ENCODE results near the gene SMAD6. TPM values are rescaled to one million over a fixed set of nuclear protein-coding genes. Genes with fewer than 3 reads are reported as not detected.
A peak's percentile ranks its signal among the peaks of the same experiment; 100 is the strongest.

Gene SMAD6
- total RNA-seq, 1 donor from 2014 or later: 8.9 TPM

DNA sequence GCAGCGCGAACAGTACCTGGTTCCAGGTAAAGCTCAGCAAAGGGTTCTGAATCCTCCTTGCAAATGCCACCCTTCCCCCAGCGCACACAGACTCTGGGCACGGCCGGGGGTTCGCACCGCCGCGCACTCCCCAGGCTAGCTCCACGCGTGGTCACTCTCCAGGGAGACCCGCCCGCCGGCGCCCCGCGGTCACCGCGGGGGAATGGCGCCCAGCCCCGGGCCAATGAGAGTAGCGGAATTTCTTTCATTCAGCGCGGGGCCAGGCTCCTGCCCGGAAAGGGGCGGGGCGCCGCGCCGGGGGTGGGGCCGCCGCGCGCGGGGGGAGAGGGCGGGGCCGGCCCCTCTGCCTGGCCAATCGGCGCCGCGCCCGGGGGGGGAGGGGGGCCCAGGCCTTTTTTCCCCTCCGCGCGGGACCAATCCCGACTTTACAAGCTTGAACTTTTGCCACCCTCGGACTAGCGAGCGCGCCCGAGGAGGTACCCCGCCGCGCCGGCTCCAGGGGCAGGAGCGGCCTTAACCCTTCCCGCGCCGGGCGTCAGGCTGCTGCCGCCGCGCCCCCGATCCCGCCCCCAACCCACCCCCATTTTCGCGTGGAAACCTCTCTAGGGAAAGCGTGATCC is 1.1 kb upstream of the SMAD6 start:
- H3K9ac ChIP-seq (ENCODE audit: low read depth in 1 of 3, low read length in 3 of 3): peak overlapping the region; percentile 13 to 87 (median 66)
- H3K36me3 ChIP-seq (ENCODE audit: control insufficient read depth in 3 of 3, insufficient read depth in 3 of 3, low read length in 3 of 3): no peaks in the 10 kb centered on the region
- H3K4me1 ChIP-seq (ENCODE audit: control insufficient read depth in 3 of 3, insufficient read depth in 3 of 3, low read length in 3 of 3): peaks cover 29 to 41% (median 33%) of the 10 kb centered on the region in 3 donors
- peak overlapping the region; percentile 62 for H3K27ac ChIP-seq (ENCODE audit: low read depth, low read length)
- no peaks in the 10 kb centered on the region for H3K9me3 ChIP-seq (ENCODE audit: control insufficient read depth in 3 of 3, low read length in 3 of 3)
- H3K4me3 ChIP-seq (ENCODE audit: low read length in 3 of 3): peak overlapping the region; percentile 74 to 96 (median 91)
- peaks cover 0 to 8% (median 0%) of the 10 kb centered on the region in 3 donors for H3K27me3 ChIP-seq (ENCODE audit: control insufficient read depth in 3 of 3, insufficient read depth in 3 of 3, low read length in 3 of 3)

DNA sequence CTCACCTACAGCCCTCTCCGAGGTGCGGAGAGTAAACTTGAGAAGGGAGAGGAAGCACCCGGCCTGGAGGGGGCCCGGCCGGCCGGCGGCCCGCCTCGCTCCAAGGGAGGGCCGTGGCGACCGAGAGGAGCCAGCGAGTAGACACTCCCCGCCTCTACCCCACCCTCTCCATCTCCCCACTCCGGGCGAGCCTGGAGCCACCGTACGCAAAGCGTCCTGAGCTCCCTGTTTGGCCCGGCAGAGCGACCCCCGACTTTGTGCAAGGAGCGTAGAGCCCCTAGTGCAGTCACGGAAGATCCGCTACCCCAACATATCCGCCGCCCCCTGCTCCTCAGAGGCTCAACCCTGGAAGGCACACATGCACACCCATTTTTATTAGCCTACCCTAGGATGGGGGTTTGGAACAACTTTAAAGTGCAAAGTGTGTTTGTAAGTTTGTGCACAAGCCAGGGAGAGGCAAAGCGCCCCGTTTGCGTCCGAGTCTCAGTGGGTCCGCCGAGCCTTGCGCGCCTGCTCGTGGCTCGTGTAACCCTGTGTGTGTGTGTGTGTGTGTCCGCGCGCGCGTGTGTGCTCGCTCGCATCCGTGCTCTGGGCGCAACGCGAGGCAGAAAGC is 508 bp upstream of the SMAD6 start:
- peak overlapping the region; percentile 63 to 87 (median 66) for H3K9ac ChIP-seq (ENCODE audit: low read depth in 1 of 3, low read length in 3 of 3)
- H3K4me1 ChIP-seq (ENCODE audit: control insufficient read depth in 3 of 3, insufficient read depth in 3 of 3, low read length in 3 of 3): peaks cover 32 to 44% (median 36%) of the 10 kb centered on the region in 3 donors

DNA sequence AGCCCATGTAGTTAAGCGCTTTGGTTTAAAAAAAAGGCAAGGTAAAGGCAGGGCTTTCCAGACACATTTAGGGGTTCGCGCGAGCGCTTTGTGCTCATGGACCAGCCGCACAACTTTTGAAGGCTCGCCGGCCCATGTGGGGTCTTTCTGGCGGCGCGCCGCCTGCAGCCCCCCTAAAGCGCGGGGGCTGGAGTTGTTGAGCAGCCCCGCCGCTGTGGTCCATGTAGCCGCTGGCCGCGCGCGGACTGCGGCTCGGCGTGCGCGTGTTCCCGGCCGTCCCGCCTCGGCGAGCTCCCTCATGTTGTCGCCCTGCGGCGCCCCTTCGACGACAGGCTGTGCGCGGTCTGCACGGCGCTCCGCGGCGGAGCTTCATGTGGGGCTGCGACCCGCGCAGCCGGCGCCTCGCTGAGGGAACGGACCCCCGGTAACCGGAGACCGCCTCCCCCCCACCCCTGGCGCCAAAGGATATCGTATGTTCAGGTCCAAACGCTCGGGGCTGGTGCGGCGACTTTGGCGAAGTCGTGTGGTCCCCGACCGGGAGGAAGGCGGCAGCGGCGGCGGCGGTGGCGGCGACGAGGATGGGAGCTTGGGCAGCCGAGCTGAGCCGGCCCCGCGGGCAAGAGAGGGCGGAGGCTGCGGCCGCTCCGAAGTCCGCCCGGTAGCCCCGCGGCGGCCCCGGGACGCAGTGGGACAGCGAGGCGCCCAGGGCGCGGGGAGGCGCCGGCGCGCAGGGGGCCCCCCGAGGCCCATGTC is 927 bp downstream of the SMAD6 start:
- Histone ChIP-seq H3K9ac (ENCODE audit: low read depth in 1 of 3, low read length in 3 of 3) (peak overlapping the region in 2 of 3 donors; percentile 53 to 87), H3K27me3 (ENCODE audit: control insufficient read depth in 3 of 3, insufficient read depth in 3 of 3, low read length in 3 of 3) (peaks cover 0 to 8% (median 0%) of the 10 kb centered on the region in 3 donors), H3K36me3 (ENCODE audit: control insufficient read depth in 3 of 3, insufficient read depth in 3 of 3, low read length in 3 of 3) (no peaks in the 10 kb centered on the region), H3K4me3 (ENCODE audit: low read length in 3 of 3) (peak overlapping the region; percentile 74 to 96 (median 80)), H3K27ac (ENCODE audit: low read depth, low read length) (peak overlapping the region; percentile 62), H3K4me1 (ENCODE audit: control insufficient read depth in 3 of 3, insufficient read depth in 3 of 3, low read length in 3 of 3) (peaks cover 38 to 51% (median 45%) of the 10 kb centered on the region in 3 donors), H3K9me3 (ENCODE audit: control insufficient read depth in 3 of 3, low read length in 3 of 3) (no peaks in the 10 kb centered on the region)

More for the DNA sequence above, 508 bp upstream of the SMAD6 start:
- Histone ChIP-seq H3K36me3 (ENCODE audit: control insufficient read depth in 3 of 3, insufficient read depth in 3 of 3, low read length in 3 of 3) (no peaks in the 10 kb centered on the region), H3K27ac (ENCODE audit: low read depth, low read length) (peak overlapping the region; percentile 62), H3K4me3 (ENCODE audit: low read length in 3 of 3) (peak overlapping the region; percentile 74 to 96 (median 91)), H3K27me3 (ENCODE audit: control insufficient read depth in 3 of 3, insufficient read depth in 3 of 3, low read length in 3 of 3) (peaks cover 0 to 8% (median 0%) of the 10 kb centered on the region in 3 donors), H3K9me3 (ENCODE audit: control insufficient read depth in 3 of 3, low read length in 3 of 3) (no peaks in the 10 kb centered on the region)

DNA sequence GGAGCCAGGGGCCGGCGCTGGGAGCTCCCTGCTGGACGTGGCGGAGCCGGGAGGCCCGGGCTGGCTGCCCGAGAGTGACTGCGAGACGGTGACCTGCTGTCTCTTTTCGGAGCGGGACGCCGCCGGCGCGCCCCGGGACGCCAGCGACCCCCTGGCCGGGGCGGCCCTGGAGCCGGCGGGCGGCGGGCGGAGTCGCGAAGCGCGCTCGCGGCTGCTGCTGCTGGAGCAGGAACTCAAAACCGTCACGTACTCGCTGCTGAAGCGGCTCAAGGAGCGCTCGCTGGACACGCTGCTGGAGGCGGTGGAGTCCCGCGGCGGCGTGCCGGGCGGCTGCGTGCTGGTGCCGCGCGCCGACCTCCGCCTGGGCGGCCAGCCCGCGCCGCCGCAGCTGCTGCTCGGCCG is 1.5 kb downstream of the SMAD6 start:
- Histone ChIP-seq H3K27ac (ENCODE audit: low read depth, low read length) (no peak overlapping the region), H3K4me1 (ENCODE audit: control insufficient read depth in 3 of 3, insufficient read depth in 3 of 3, low read length in 3 of 3) (peaks cover 38 to 49% (median 39%) of the 10 kb centered on the region in 3 donors), H3K9ac (ENCODE audit: low read depth in 1 of 3, low read length in 3 of 3) (peak overlapping the region in 1 of 3 donors; percentile 87), H3K4me3 (ENCODE audit: low read length in 3 of 3) (peak overlapping the region in 2 of 3 donors; percentile 74 to 96), H3K36me3 (ENCODE audit: control insufficient read depth in 3 of 3, insufficient read depth in 3 of 3, low read length in 3 of 3) (no peaks in the 10 kb centered on the region), H3K27me3 (ENCODE audit: control insufficient read depth in 3 of 3, insufficient read depth in 3 of 3, low read length in 3 of 3) (peaks cover 0 to 8% (median 0%) of the 10 kb centered on the region in 3 donors), H3K9me3 (ENCODE audit: control insufficient read depth in 3 of 3, low read length in 3 of 3) (no peaks in the 10 kb centered on the region)

DNA sequence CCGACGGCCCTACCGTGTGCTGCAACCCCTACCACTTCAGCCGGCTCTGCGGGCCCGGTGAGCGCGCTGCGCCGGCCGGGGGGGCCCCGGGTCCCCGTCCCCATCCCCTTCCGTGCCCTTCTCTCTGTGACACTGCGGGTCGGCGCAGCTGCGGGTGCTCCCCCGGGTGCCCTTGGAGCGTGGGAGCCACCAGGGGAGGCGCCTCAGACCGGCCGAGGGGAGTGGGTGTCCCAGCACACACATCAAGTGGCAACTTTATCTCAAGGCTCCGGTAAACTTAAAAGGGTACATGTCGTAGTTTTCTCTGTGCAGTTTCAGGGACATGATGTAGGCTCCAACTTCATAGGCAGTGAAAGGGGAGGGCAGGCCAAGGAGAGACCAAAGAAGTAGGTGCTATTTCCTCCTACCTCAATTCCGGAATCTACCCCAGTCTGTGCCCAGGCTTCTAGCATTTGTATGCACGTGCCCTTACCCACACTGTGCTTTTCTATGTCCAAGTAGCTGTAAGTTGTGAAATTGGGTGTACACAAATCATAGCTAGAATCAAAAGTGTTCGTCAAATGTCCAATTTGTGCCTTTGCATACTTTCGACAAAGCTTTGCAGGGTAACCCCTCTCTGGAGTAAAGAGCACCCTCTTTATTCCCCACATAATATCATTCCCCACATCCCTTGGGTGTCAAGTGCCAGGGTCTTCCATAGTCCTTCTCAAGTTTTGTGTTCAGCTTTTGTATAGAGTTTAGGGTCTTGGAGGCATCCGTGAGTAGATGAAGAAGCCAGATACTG is 2.2 kb downstream of the SMAD6 start:
- Histone ChIP-seq H3K36me3 (ENCODE audit: control insufficient read depth in 3 of 3, insufficient read depth in 3 of 3, low read length in 3 of 3) (no peaks in the 10 kb centered on the region), H3K9ac (ENCODE audit: low read depth in 1 of 3, low read length in 3 of 3) (peak overlapping the region in 1 of 3 donors; percentile 87), H3K4me3 (ENCODE audit: low read length in 3 of 3) (peak overlapping the region; percentile 57 to 96 (median 74)), H3K27me3 (ENCODE audit: control insufficient read depth in 3 of 3, insufficient read depth in 3 of 3, low read length in 3 of 3) (peaks cover 0 to 8% (median 0%) of the 10 kb centered on the region in 3 donors), H3K9me3 (ENCODE audit: control insufficient read depth in 3 of 3, low read length in 3 of 3) (no peaks in the 10 kb centered on the region), H3K27ac (ENCODE audit: low read depth, low read length) (no peak overlapping the region), H3K4me1 (ENCODE audit: control insufficient read depth in 3 of 3, insufficient read depth in 3 of 3, low read length in 3 of 3) (peaks cover 38 to 46% (median 39%) of the 10 kb centered on the region in 3 donors)

DNA sequence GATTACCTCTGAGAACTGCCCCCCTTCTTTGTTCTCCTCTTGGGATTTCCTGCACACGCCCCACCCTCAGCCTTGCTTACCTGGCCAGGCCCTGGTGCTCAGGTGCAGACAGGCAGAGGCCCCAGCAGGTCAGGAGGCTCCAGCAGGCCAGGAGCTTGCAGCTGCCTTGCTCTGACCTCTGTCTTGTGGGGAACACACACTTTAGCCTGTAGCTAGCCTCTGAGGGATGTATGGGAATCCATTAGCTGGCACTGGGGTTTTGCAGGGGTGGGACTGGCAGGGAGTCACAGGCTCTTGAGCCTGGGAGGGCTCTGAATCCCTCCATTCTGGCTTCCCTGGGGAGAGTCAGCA is 2.7 kb downstream of the SMAD6 start:
- Histone ChIP-seq H3K27ac (ENCODE audit: low read depth, low read length) (no peak overlapping the region), H3K9me3 (ENCODE audit: control insufficient read depth in 3 of 3, low read length in 3 of 3) (no peaks in the 10 kb centered on the region), H3K9ac (ENCODE audit: low read depth in 1 of 3, low read length in 3 of 3) (peak overlapping the region in 2 of 3 donors; percentile 25 to 87), H3K4me3 (ENCODE audit: low read length in 3 of 3) (peak overlapping the region; percentile 57 to 96 (median 74)), H3K36me3 (ENCODE audit: control insufficient read depth in 3 of 3, insufficient read depth in 3 of 3, low read length in 3 of 3) (no peaks in the 10 kb centered on the region), H3K27me3 (ENCODE audit: control insufficient read depth in 3 of 3, insufficient read depth in 3 of 3, low read length in 3 of 3) (peaks cover 0 to 8% (median 0%) of the 10 kb centered on the region in 3 donors), H3K4me1 (ENCODE audit: control insufficient read depth in 3 of 3, insufficient read depth in 3 of 3, low read length in 3 of 3) (peaks cover 38 to 46% (median 39%) of the 10 kb centered on the region in 3 donors)

DNA sequence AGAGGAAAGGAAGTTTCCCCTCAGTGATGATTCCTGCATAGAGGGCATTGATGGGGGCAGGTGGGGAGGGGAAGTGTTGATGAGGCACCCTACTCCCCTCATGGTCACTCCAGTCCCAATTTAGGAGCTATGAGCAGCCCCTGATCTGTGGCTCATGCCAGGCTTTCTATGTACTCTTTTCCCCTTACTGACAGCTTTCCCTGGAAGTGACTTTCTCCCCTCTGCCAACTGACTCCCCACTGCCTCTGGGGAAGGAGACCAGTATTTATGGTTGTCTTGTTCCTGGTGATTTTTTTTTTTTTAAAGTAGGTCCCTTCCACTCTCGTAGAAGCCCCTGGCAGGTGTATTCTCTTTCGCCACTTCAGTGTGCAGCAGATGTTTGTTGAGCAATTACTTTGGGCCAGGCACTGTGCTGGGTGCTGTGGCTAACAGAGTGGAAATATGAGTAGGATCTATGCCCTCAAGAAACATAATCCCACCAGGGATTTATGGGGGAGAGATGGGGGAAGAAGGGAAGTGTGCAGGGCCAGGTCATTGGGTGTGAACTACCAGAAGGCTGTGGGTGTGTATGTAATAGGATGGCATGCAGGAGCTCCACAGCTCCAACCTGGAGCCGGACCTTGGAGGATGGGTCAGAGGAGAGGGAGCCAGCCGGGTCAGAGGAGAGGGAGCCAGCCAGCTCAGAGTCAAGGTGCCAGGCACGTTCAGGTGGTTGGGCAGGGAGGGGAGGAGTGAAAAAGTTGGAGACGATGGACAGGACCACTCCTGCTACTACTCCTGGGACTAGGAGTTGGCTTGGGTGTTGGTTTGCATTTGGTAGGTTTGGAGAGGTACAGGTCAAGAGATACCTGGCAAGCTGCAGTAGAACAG is 3.5 kb downstream of the SMAD6 start:
- Histone ChIP-seq H3K4me3 (ENCODE audit: low read length in 3 of 3) (peak overlapping the region in 1 of 3 donors; percentile 96), H3K9me3 (ENCODE audit: control insufficient read depth in 3 of 3, low read length in 3 of 3) (no peaks in the 10 kb centered on the region), H3K4me1 (ENCODE audit: control insufficient read depth in 3 of 3, insufficient read depth in 3 of 3, low read length in 3 of 3) (peaks cover 36 to 45% (median 37%) of the 10 kb centered on the region in 3 donors), H3K9ac (ENCODE audit: low read depth in 1 of 3, low read length in 3 of 3) (peak overlapping the region in 2 of 3 donors; percentile 25 to 87), H3K27ac (ENCODE audit: low read depth, low read length) (no peak overlapping the region), H3K36me3 (ENCODE audit: control insufficient read depth in 3 of 3, insufficient read depth in 3 of 3, low read length in 3 of 3) (no peaks in the 10 kb centered on the region), H3K27me3 (ENCODE audit: control insufficient read depth in 3 of 3, insufficient read depth in 3 of 3, low read length in 3 of 3) (peaks cover 0 to 8% (median 0%) of the 10 kb centered on the region in 3 donors)

DNA sequence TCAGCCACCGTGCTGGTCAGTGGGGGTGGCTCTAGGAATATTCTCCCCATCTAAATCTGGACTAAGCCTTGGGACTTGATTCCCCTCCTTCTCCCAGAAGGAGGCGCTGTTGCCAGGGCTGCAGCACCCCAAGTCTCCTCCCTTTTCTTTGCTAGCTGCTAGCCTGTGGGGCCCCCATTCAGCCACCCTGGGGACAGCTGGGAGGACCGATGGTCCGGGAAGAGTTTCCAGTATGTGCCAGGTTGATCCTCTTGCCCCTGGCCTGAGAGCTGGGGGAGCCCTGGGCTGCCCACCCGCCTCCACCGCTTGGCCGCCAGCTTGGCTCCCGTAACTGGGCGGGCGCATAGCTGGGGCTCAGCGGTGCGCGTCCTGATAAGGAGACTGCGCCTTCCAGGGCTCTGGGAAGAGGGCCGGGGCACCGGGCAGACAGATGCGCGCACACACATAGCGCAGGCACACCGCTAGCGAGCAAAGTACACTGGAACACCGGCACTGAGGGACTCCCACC is 4.2 kb downstream of the SMAD6 start:
- no peak overlapping the region for H3K27ac ChIP-seq (ENCODE audit: low read depth, low read length)
- peaks cover 33 to 42% (median 34%) of the 10 kb centered on the region in 3 donors for H3K4me1 ChIP-seq (ENCODE audit: control insufficient read depth in 3 of 3, insufficient read depth in 3 of 3, low read length in 3 of 3)
- H3K4me3 ChIP-seq (ENCODE audit: low read length in 3 of 3): peak overlapping the region in 1 of 3 donors; percentile 13

More for the DNA sequence above, 4.2 kb downstream of the SMAD6 start:
- Histone ChIP-seq H3K9me3 (ENCODE audit: control insufficient read depth in 3 of 3, low read length in 3 of 3) (no peaks in the 10 kb centered on the region), H3K9ac (ENCODE audit: low read depth in 1 of 3, low read length in 3 of 3) (no peak overlapping the region), H3K36me3 (ENCODE audit: control insufficient read depth in 3 of 3, insufficient read depth in 3 of 3, low read length in 3 of 3) (no peaks in the 10 kb centered on the region), H3K27me3 (ENCODE audit: control insufficient read depth in 3 of 3, insufficient read depth in 3 of 3, low read length in 3 of 3) (peaks cover 0 to 8% (median 0%) of the 10 kb centered on the region in 3 donors)
